PC-3 (cell line): Measurements from ENCODE around the gene ADGRV1. TPM values are rescaled to one million over a fixed set of nuclear protein-coding genes. Genes with fewer than 3 reads are reported as not detected.

Source experiments
- ATAC-seq: fragments of 200-7000 bp; cut with Tn5 transposase; 2 replicates; pipeline ENCODE4 v1.9.1; 2020; ENCODE audit warnings: mild to moderate bottlenecking, moderate library complexity
- BruUV-seq: library from RNA; stranded (reverse); fragments of 400-500 nt; replicated peaks from 2 replicates; lab custom pipeline; 2021; lab: Mats Ljungman, UMichigan
- CTCF ChIA-PET: fragments of 300-600 bp; sonication (Branson Sonifier 250); formaldehyde crosslinking; loops from one replicate; lab custom pipeline; 2022; ENCODE audit warnings: antibody characterized with exemption; lab: Charles Lee
- POLR2A ChIA-PET: fragments of 300-600 bp; sonication (Branson Sonifier 250); formaldehyde crosslinking; loops from one replicate; lab custom pipeline; 2022; ENCODE audit warnings: antibody characterized with exemption; ENCODE audit not compliant: unreplicated experiment; lab: Charles Lee
- DNase-seq: peaks from one replicate; pipeline ENCODE4 v3.0.0-alpha.2; 2015
- H2AFZ ChIP-seq: fragments of 300-600 bp; sonication (generic); 2 replicates; pipeline ENCODE4 v1.6.0; 2016; ENCODE audit warnings: antibody characterized with exemption, low read length
- H3F3A ChIP-seq: fragments of 300-600 bp; sonication (generic); one replicate; pipeline ENCODE4 v1.6.0; 2017; ENCODE audit warnings: antibody characterized with exemption, low read length, control low read depth, mild to moderate bottlenecking; ENCODE audit not compliant: unreplicated experiment
- H3K27ac ChIP-seq: fragments of 300-600 bp; sonication (generic); 2 replicates; pipeline ENCODE4 v1.5.1; 2016; ENCODE audit warnings: mild to moderate bottlenecking, low read length
- H3K27me3 ChIP-seq: fragments of 300-600 bp; sonication (generic); 2 replicates; pipeline ENCODE4 v1.6.1; 2016; ENCODE audit warnings: low read length, mixed read lengths
- H3K36me3 ChIP-seq: fragments of 300-600 bp; sonication (generic); 2 replicates; pipeline ENCODE4 v1.6.1; 2016; ENCODE audit warnings: low read depth, mixed run types, low read length, mixed read lengths
- H3K4me1 ChIP-seq: fragments of 300-600 bp; sonication (generic); 2 replicates; pipeline ENCODE4 v1.5.1; 2016; ENCODE audit warnings: low read length; ENCODE audit not compliant: insufficient read depth
- H3K4me2 ChIP-seq: fragments of 300-600 bp; sonication (generic); 2 replicates; pipeline ENCODE4 v1.6.0; 2016; ENCODE audit warnings: low read length
- H3K4me3 ChIP-seq: fragments of 300-600 bp; sonication (generic); 2 replicates; pipeline ENCODE4 v1.5.1; 2016; ENCODE audit warnings: mild to moderate bottlenecking, low read length, mixed read lengths
- H3K79me2 ChIP-seq: fragments of 300-600 bp; sonication (generic); 2 replicates; pipeline ENCODE4 v1.6.1; 2017; ENCODE audit warnings: low read length, mixed read lengths
- H3K9ac ChIP-seq: fragments of 300-600 bp; sonication (generic); 2 replicates; pipeline ENCODE4 v1.6.0; 2016; ENCODE audit warnings: mild to moderate bottlenecking, low read length
- H3K9me2 ChIP-seq: fragments of 300-600 bp; sonication (generic); replicated peaks from 2 replicates; pipeline ENCODE4 v1.6.1; 2016; ENCODE audit warnings: mixed run types, low read length, mixed read lengths
- H3K9me3 ChIP-seq: fragments of 300-600 bp; sonication (generic); 2 replicates; pipeline ENCODE4 v1.6.1; 2016; ENCODE audit warnings: low read length, mixed read lengths
- H4K20me1 ChIP-seq: fragments of 300-600 bp; sonication (generic); 2 replicates; pipeline ENCODE4 v1.6.1; 2016; ENCODE audit warnings: low read length, mixed read lengths
- EZH2 ChIP-seq: fragments of 300-600 bp; sonication (generic); IDR thresholded peaks from one replicate; pipeline ENCODE4 v1.6.1; 2017; ENCODE audit warnings: antibody characterized with exemption, mild to moderate bottlenecking, low read length; ENCODE audit not compliant: unreplicated experiment
- EZH2phosphoT487 ChIP-seq: fragments of 300-600 bp; sonication (generic); IDR thresholded peaks from 2 replicates; pipeline ENCODE4 v1.6.1; 2018; ENCODE audit warnings: mild to moderate bottlenecking, antibody characterized with exemption, low read length, borderline replicate concordance
- intact Hi-C: fragments of 100-400 bp; cut with micrococcal nuclease; formaldehyde crosslinking; loops from 2 replicates; pipeline ENCODE4 v1.9.0; 2023
- total RNA-seq: library from RNA; depleted of rRNA; stranded (reverse); fragments of >200 nt; gene quantifications from 2 replicates; pipeline ENCODE4 v1.2.3, GENCODE V29; 2014
- TF ChIP-seq, protein P1 (sequence below): fragments of 300-600 bp; sonication (generic); conservative IDR thresholded peaks from 2 replicates; pipeline ENCODE4 v1.5.1; 2017; ENCODE audit warnings: antibody characterized with exemption, low read depth, mild to moderate bottlenecking, low read length

Gene ADGRV1
- total RNA-seq, 1 experiment from 2014 or later, result 22.7 TPM

DNA sequence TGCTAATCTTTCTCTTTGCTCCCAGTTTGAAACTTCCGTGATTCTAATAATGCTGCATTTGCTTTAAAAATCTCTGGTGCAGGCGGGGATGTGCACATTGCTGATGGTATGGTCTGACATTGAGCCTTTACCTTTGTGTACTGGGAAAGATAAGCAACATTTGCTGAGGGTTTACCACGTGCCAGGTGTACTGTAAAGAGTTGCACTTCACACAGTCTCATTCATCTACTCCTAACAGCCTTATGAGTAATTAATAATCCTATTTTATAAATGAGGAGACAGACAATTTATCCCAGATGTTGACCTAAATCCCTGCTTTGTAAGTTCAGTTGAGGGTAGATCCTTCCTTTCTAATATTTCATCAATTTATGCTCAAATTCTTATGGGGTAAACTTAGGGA is 726 bp upstream of the ADGRV1 start:
- Histone ChIP-seq H3K36me3 (no peaks in the 10 kb centered on the region), H3K9ac (peak overlapping the region; percentile 68), H3K4me3 (peak overlapping the region; percentile 73), H3K9me3 (no peaks in the 10 kb centered on the region), H3K4me2 (peak overlapping the region; percentile 85), H3K9me2 (no peaks in the 10 kb centered on the region), H3K4me1 (peaks cover 47% of the 10 kb centered on the region), H2AFZ (peak overlapping the region; percentile 80), H3K79me2 (peaks cover 12% of the 10 kb centered on the region), H4K20me1 (no peaks in the 10 kb centered on the region), H3K27ac (no peak overlapping the region), H3F3A (no peaks in the 10 kb centered on the region), H3K27me3 (no peaks in the 10 kb centered on the region)
- POLR2A ChIA-PET, result interaction anchor here (0.6 kb wide), 2 partner anchors 14 to 26 kb away, joined by 3 to 9 read pairs; no protein-coding TSS in a partner anchor
- TSS peak; percentile 86 for BruUV-seq
- ATAC-seq, result 0 out of 2 replicates have a peak, but pooled peaks have one; percentile 1
- DNase-seq, result peak; percentile 21
- TF ChIP-seq EZH2phosphoT487 (no peak), EZH2 (no peak)
- TF ChIP-seq, protein P1, sequence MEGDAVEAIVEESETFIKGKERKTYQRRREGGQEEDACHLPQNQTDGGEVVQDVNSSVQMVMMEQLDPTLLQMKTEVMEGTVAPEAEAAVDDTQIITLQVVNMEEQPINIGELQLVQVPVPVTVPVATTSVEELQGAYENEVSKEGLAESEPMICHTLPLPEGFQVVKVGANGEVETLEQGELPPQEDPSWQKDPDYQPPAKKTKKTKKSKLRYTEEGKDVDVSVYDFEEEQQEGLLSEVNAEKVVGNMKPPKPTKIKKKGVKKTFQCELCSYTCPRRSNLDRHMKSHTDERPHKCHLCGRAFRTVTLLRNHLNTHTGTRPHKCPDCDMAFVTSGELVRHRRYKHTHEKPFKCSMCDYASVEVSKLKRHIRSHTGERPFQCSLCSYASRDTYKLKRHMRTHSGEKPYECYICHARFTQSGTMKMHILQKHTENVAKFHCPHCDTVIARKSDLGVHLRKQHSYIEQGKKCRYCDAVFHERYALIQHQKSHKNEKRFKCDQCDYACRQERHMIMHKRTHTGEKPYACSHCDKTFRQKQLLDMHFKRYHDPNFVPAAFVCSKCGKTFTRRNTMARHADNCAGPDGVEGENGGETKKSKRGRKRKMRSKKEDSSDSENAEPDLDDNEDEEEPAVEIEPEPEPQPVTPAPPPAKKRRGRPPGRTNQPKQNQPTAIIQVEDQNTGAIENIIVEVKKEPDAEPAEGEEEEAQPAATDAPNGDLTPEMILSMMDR, result no peak
- intact Hi-C loops, result loop anchor here (1.0 to 2.0 kb wide), 6 partner anchors 10 to 84 kb away; partner anchors contain the start of genes MBLAC2 and POLR3G
- CTCF ChIA-PET, result no interaction called here

DNA sequence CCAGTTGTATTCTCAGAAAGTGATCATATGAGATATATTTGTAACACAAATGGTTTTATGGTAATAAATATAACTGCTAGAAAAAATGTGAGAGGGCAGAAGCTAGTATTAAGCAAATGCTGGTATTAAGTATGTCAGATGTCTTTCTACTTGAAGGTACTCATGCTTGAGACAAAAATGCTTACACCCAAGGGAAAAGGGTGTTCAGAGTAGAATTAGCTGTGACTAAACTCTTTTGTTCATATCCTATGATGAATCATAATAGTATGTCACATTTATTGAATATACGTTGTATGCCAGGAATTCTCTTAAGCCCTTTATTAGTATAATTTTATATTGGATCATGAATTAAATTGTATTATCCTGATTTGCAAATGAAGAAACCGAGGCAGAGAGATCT is 2.2 kb downstream of the ADGRV1 start:
- no TSS peak for BruUV-seq
- H3K27ac ChIP-seq, result peak overlapping the region; percentile 84
- no peaks in the 10 kb centered on the region for H3K9me3 ChIP-seq
- H2AFZ ChIP-seq, result no peak overlapping the region
- no peak for TF ChIP-seq EZH2phosphoT487
- TF ChIP-seq, protein P1, result no peak
- TF ChIP-seq EZH2, result no peak
- intact Hi-C loops, result no loop called here
- H3K9ac ChIP-seq, result peak overlapping the region; percentile 42
- POLR2A ChIA-PET, result no interaction called here
- ATAC-seq, result peak; percentile 3; the same call in 1 of the 2 replicates
- no peaks in the 10 kb centered on the region for H4K20me1 ChIP-seq
- H3F3A ChIP-seq, result no peaks in the 10 kb centered on the region
- DNase-seq, result peak; percentile 68
- peak overlapping the region; percentile 87 for H3K4me2 ChIP-seq
- H3K9me2 ChIP-seq, result no peaks in the 10 kb centered on the region
- CTCF ChIA-PET, result no interaction called here
- no peaks in the 10 kb centered on the region for H3K27me3 ChIP-seq
- no peaks in the 10 kb centered on the region for H3K36me3 ChIP-seq
- H3K4me1 ChIP-seq, result peaks cover 49% of the 10 kb centered on the region
- peak overlapping the region; percentile 41 for H3K4me3 ChIP-seq
- peaks cover 19% of the 10 kb centered on the region for H3K79me2 ChIP-seq

DNA sequence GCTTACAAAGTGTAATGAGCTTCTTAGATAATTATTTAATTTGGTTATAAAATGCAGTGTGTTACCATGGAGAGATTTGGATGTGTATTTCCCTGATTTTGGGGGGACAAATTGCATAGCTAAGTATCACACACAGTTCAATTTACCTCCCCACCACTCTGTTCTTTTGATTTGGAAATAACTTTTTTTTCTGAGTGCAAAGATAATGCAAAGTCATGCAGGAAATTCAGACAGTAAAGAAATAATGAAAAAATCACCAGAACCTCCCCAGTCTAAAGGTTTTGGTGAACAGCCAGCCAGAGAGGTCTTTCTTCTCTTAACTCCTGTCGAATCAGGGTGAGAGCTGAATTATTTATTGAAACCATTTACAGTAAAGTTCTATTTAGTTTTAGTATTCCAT is 3.2 kb downstream of the ADGRV1 start:
- H3K4me3 ChIP-seq, result peak overlapping the region; percentile 3; the same call in 1 of the 2 replicates
- no TSS peak for BruUV-seq
- ChIA-PET POLR2A (no interaction called here), CTCF (no interaction called here)
- H3K9ac ChIP-seq, result peak overlapping the region; percentile 15; the same call in 1 of the 2 replicates
- H3K4me2 ChIP-seq, result peak overlapping the region; percentile 87
- intact Hi-C loops, result loop anchor here (1.0 kb wide), 1 partner anchor 10 kb away; no protein-coding TSS in a partner anchor
- no peak overlapping the region for H2AFZ ChIP-seq
- no peaks in the 10 kb centered on the region for H3K27me3 ChIP-seq
- peak overlapping the region; percentile 84 for H3K27ac ChIP-seq
- no peaks in the 10 kb centered on the region for H3K9me2 ChIP-seq
- no peaks in the 10 kb centered on the region for H3F3A ChIP-seq
- no peaks in the 10 kb centered on the region for H3K36me3 ChIP-seq
- H3K4me1 ChIP-seq, result peaks cover 47% of the 10 kb centered on the region
- no peaks in the 10 kb centered on the region for H3K9me3 ChIP-seq
- ATAC-seq (no peak), DNase-seq (peak; percentile 27)
- H3K79me2 ChIP-seq, result peaks cover 21% of the 10 kb centered on the region
- TF ChIP-seq EZH2, result no peak
- TF ChIP-seq EZH2phosphoT487, result no peak
- TF ChIP-seq, protein P1, result no peak
- H4K20me1 ChIP-seq, result no peaks in the 10 kb centered on the region
